ENCODE measurements around the gene CNTNAP2.

CNTNAP2 gene

DNA sequence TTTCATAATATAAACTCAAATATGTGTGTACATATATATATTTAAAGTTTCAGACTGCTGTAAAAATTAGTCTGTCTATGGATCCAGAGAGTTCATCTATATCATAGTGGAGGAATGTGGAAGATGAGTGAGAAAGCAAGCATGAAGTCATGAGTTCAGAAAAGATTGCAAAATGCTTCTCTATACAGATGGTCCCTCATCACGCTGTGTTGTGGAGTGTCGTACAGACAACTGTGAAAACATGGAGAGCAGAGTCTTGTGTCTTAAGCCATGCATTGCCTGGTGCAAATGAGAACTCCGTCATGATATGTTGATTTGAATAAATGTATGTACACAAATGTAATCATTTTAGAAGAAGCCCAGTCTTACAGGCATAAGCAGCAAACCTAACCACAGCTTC is 316.9 kb downstream of the CNTNAP2 start:
- DNase-seq: no peak

DNA sequence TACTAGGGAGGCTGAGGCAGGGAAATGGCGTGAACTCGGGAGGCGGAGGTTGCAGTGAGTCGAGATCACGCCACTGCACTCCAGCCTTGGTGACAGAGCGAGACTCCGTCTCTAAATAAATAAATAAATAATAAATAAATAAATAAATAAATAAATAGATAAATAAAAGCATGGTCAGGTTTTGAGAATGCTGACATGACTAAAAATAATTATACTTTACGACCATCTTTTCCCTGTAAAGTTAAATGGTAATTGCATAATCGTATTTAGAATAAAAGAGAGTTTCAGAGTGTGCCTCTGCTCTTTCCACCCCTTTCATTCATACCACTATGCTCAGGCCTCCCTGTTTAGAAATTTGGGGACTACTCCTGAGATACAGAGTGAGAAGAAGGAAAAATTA is 326.5 kb downstream of the CNTNAP2 start:
- DNase-seq: no peak

DNA sequence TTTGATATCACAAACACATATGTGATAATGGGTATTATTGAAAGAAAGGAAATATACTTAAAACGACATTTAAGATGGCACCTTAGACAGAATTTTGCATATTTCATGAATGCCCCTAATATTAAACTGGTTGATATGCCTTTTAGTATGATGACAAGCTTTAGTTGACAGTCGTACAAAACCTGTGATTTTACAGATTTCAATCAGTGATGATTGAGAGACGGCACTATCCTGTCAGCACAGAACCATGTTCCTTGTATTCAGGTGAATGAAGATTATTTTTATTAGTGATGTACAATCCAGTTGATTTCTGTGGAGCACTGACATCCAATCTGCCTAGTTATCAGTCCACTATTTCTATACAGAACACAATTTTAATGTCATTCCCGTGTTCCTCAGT is 333.0 kb downstream of the CNTNAP2 start:
- DNase-seq: no peak

DNA sequence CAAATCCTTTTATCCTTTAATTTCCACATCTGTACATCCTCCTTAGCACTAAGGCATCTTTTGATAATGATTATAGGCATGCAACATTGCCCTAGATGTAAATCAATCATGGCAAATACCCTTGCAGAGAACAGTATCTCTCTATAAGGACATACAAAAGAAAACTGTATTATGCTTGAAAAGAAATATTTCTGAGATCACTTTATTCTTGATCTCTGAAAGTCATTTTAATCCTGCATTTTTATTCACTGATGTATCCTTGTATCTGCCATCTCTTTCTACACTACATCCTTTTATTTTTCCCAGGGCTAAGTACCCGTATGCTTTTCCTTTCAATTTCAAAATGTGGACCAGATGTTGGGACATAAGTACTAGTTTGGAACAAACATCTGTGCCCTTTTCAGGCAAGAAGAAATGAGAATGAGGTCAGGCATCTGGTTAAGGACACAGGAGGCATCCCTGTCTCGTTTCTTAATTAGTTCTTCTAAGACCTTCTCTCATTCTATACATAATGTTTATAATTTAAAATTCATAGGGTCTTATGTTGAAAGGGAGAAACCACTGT is 338.6 kb downstream of the CNTNAP2 start:
- DNase-seq: no peak

DNA sequence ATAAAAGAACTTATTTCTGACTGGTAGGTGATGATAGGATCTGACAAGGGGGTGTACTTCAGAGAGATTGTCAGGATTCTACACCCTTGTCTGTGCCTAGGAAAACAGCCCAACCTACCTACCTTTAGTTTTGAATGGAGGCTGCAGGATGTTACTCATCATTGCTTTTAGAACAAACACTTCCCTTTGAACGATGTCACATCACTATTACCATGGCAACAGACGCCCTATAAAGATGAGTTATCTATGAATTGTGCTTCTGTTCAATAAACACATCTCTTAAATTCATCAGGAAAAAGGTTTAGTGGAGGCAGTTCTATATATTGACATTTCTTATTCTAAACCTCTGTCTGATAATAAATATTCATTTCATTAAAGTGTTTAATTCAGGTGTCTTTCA is 362.4 kb downstream of the CNTNAP2 start:
- no peak for DNase-seq

DNA sequence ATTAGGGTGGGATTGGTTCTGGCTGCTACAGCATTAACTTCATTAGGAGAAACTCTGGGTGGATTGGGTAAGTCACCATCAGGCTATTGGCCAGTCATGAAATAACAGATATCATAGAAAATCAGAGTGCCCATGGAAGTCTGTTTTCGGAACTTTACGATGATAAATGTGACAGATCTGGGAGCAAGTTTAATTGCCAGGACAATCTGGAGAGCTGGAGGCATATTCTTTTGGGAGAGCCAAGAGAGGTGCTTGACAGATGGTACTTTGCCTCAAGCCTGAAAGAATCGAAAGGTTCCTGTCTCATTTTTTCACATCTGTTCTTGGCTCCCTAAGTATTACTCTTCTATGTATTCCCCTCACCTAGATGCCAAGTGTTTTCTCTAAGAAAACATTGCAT is 369.9 kb downstream of the CNTNAP2 start:
- DNase-seq: no peak

DNA sequence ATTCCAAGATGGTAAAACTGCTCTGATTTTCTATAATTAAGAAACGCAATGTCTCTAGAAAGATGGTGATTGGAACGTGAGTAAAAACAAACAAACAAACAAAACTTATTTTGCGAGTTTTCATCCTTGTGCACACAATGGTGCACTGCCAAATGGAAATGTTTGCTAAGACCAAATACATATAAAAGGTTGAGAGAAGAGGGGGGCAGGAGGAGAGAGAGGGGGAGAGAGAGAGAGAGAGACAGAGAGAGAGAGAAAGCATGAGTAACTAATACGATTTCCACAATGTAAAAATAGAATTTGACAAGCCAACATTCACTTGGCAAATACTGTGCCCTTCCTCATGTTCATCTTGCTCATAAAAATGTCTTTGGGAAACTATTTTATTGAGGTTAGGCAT is 375.4 kb downstream of the CNTNAP2 start:
- DNase-seq: no peak

DNA sequence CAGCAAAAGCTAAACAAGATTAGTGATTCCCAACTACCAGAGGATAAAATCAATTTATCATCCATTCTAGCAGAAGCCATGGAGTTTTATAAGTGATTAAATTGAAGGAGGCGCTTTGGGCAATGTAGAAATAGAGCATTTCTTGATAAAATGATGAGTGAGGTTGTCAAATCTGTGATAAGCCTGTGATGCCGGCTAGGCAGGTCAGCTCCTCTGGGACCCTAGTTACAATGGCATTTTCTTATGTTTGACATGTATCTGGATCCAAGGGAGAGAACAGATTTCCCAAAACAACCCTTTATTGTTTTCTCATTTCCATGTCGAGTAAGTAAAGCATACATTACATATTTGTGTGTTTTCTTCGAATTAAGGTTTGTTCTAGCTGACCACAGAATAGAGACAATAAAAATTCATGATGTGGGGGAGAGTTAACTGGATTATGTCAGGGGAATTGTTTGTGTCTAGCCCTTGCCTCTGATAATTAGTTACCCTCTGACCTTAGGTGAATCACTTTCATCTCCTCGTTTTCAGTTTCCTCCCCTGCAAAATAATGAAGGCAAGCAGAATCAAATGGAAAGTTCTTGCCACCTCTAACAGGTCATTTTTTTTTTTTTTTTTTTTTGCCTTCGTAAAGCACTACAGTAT is 378.5 kb downstream of the CNTNAP2 start:
- DNase-seq: no peak

DNA sequence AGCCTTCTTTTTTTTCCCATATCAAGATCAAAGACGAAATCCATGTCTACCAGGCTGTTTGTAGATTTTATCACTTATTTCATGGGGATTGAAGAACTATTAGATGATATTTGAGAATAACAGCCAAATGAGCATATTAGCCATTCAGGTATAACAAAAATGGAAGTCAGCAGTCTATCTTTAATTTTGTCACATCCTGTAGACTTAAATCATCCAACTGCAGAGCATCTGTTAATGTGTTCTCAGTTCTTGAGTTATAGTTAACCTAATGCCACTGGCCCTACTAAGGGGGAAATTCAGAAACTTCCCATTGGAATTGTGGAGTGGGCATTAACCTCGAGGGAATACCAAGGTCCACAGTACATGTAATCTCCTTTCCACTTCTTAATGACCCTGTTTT is 380.1 kb downstream of the CNTNAP2 start:
- DNase-seq: no peak

DNA sequence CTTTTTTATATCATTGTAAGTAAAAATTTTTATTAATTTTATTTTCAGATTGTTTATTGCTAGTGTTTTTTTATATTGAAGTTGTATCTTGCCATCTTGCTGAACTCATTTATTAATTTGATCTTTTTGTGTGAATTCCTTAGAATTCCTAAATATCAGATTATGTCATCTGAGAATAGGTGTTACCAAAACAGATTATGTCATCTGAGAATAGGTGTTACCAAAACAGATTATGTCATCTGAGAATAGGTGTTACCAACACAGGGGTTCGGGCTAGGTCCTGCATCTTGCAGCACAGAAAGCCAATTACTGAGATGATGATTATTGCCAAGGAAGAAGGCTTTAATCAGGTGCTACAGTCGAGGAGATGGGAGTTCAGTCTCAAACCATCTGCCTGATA is 383.4 kb downstream of the CNTNAP2 start:
- no peak for DNase-seq

DNA sequence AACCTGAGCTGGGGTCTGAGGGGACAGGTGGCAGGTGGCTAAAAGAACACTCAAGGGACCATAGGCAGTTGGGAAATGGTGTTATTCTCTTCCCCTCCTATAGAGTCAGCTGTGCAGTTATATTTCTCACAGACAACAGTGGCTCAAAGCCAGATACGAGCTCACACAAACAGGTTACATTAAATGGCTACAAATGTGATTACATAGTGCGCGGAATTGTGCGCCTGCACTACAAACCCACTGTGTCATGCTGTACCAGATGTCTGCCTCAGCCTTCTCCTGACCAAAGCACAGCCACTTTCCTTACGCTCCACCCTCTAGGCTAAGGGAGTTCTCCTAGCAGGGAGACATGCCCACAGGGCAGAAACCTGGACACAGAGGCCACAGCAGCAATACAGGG is 387.2 kb downstream of the CNTNAP2 start:
- no peak for DNase-seq

DNA sequence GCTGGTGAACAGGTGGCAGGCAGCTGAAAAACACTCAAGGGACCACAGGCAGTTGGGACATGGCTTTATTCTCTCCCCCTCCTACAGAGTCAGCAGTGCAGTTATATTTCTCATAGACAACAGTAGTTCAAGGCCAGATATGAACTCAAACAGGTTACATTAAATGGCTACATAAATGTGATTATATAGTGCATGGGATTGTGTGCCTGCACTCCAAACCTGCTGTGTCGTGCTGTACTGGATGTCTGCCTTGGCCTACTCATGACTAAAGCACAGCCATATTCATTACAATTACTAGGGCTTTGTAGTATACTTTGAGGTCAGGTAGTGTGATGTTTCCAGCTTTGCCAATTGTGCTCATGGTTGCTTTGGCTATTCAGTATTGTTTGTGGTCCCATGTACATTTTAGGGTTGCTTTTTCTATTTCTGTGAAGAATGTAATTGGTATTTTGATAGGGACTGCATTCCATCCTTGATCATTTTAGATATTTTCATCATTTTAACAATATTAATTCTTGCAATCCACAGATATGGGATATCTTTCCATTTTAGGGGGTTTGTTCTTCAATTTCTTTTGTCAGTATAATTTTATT is 393.6 kb downstream of the CNTNAP2 start:
- no peak for DNase-seq

DNA sequence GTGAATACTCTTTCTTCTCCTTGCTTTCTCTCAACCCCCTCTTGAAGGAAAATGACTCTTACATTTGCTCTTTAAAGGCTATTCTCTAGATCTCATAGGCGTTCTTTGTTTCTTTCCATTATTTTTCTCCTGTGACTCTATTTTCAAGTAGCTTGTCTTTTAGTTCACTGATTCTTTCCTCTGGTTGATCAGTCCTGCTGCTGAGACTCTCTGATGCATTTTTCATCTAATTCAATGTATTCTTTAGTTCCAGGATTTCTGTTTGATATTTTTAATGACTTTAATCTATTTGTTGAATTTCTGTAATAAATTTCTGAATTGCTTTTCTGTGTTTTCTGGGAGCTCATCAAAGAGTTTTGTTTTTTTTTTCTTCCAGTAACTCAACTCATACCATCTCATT is 397.7 kb downstream of the CNTNAP2 start:
- no peak for DNase-seq

DNA sequence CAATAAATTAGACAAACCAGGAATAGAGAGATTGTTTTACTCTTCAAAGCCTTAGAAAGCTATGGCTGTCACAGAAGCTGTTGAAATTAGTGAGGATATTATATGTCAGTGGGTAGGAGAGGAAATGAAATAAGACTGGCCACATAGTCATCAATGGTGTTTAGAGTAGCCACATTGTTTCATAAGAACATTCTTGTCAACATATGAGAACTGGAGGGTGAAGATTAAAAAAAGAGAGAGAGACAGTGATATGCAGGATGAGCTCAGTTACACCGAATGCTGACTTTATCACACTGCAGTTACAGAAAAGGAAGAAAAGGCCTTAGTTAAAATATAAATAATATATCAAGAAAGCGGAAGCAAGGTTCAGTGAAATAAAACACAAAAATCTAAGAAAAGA is 412.0 kb downstream of the CNTNAP2 start:
- DNase-seq: no peak

DNA sequence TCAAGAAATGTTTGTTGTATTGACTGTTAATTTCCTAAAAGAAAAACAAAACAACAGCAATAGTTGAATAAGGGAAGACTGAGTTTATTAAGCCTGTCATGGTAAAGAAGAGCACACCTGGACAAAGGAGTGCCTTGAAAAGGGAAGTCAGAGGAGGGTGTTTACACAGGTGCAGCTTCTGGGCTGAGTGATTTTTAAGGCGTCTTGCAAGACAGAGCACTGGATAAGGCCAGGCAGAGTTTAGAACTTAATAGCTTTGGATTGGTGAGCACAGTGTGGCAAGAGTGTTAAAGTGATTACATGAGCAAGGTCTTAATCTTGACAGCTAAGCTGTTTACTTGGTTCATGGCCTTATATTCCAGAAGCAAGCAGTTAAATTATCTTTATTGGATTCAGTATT is 423.2 kb downstream of the CNTNAP2 start:
- DNase-seq: no peak

DNA sequence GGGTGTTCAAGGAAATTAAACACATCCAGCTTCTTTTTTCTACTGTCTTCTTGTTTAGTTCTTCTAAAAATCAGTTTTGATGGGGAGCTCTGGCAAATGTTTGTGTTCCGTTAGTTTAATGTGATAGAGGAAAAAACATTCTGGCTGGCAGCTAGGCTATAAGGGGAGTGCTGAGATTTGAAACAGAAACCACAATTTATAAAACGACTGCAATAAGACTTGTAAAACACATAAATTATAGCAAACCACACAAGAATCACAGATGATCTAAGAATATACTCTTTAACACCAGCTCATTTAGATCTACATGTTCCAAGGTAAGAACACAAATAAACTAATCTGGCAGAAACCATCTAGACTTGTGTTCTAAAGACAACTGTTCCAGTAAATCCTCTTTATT is 425.5 kb downstream of the CNTNAP2 start:
- DNase-seq: no peak

DNA sequence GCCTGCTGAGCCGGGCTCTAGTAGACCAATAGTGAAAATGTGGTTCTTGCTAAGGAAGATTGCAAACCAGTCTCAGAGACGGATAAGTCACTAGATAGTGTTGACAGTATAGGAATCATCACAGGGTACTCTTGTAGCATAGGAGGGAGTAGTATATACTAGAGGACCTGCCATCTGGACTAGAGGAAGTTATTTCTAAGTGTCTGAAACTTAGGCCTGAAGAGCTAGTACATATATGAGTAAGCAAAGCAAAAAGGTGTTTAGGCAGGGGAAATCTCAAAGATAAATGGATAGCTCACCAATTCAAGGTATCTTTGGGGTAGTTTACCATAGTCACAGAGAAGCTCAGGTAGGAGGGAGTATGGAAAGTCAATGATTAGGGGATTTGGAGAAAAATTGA is 428.1 kb downstream of the CNTNAP2 start:
- DNase-seq: no peak

DNA sequence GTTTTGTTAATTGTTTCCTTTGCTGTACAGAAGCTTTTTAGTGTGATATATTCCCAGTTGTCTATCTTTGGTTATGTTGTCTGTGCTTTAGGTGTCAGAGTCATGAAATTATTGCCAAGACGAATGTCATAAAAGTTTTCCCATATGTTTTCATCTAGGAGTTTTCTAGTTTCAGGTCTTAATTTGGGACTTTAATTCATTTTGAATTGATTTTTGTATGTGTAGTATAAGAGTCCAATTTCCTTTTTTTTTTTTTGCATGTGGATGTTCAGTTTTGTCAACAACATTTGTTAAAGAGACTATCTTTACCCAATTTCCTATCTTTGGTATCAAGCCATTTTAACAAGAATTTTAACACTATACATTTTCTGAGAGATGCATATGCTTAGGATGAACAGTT is 432.2 kb downstream of the CNTNAP2 start:
- no peak for DNase-seq

DNA sequence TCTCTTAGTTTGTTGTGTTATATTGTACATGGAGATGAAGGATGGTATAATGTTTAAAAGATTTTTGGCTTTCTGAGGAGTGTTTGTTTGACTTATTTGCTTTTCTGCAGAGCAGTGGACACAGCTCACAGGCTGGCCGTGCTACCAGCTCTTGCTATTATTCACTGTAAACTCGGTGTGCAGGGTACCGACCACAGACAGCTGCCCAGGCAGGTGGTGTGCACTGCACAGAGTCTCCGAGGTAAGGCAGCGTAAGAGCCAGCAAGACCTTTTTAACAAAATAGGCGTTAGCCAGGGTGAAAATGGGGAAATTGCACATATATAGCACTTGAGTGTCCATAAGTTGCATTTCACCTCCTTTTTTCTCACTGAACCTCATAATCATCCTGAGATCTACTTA is 438.0 kb downstream of the CNTNAP2 start:
- no peak for DNase-seq

DNA sequence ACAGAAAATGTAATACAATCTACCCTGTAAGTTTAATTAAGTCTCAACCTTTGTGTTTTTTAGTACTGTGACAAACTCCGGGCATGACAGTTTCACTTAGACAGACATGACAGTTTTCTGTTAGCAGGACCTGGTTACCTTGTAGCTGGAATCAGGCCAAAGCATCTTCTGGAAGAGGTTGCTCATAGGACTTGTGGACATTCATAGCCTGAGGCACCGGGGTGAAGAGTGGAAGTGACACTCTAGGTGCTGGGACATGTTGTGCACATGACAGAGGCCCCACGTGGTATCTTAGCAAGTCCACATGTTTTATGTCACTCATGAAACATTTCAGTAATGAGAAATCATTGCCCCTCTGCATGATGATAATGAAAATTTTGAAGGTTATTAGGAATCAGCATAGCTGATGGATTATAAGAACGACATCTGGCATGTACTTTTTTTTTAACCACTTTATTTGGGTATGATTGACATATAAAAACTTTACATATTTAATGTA is 441.4 kb downstream of the CNTNAP2 start:
- DNase-seq: no peak

DNA sequence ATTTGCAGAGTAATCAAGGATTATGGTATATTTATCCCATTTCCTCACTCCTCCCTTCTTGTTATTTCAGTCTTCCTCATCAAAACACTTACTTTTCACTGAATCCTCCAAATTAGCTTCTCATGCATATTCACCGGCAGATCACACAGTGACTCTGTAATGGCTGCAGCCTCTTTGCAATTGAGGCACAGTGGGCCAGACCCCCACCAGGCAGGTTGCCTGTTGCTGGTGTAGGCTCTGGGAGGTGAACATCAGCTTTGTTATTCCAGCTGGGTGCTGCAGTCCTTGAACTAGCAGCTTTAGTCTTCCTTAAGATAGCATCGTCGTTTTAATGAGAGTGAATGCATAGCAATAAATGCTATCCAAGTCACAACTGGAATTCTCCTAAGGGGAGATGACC is 449.3 kb downstream of the CNTNAP2 start:
- DNase-seq: no peak

DNA sequence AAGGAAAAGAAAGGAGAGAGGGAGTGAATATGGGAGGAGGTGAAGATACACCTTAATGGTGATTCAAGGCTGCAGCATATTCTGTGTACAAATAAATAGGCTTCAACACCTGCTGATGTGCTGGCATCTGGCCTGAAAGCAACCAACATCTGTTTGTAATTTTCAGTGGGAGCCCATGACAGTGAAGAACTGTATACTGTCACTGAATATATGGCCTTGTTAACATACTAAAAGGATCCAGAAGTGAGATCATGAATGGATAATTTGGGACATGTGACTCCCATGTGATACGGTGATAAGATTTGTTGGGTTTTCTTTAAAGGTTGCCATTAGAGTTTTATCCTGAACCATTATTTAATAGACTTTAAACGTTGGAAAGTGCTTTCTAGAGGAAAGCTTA is 459.3 kb downstream of the CNTNAP2 start:
- DNase-seq: no peak

DNA sequence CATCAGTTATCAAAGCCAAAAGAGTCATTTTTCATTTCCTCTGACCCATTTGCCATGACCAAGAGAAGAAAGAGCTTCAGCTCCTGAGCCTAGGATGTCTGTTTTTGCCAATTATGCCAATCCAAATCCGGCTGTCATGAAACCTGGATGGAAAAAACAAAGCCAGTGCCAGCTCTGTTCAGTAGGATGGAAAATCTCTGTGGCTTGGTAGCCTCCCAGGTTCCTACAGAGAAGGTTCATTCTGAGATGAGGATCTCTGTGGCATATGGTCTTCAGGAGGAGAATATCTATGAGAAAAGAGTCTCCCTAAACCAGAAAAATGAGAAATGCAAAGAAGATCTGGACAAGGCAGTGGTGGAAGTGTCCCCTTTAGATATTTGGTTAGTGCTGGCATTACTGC is 475.4 kb downstream of the CNTNAP2 start:
- DNase-seq: no peak

DNA sequence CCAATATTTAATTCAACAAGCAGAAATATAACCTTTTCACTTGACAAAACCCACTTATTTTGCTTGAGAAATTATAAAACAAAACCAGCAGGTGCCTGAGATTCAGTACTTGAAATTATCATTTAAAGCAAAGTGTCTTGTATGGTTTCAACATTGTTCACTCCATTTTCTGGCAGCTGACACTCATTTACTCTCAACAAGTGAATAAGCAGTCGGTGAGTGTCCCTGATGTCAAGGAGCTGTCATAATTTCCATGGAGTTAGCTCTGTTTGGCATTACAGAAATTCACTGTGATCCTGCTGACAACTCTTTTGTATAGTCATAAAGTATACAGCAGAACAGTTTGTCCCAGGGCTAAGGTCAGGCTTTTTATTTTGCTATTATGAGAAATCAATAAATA is 490.0 kb downstream of the CNTNAP2 start:
- DNase-seq: no peak

DNA sequence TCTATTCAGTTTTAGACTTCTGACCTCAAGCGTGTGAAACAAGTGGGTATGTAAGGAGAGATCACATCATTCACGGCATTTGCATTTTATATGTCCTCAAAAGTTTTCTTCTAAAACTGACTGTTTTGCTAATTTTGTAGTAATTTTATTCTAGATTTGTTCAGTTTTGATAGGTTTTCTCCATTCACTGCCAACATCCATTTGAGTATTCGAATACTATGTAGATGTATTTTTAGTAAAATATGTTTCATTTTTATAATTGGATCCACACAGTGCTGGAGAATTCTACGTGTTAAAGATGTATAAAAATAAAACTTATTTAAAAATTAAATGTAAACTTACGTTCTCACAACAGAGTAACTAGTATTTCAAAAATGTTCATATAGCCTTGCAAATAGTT is 503.0 kb downstream of the CNTNAP2 start:
- no peak for DNase-seq

Measured in activated CD4-positive, alpha-beta T cell treated with anti-CD3 and anti-CD28 coated beads, Interleukin-2, Interleukin-6, amounts not matched to agents 100 ng/mL and 50 ng/mL, durations not matched to agents 16 hours and 8 hours (primary cell).